ENCODE results near the gene YEATS4. TPM values are rescaled to one million over a fixed set of nuclear protein-coding genes. Genes with fewer than 3 reads are reported as not detected.

The YEATS4 gene
- total and polyA plus RNA-seq, 10 donors, result 11.3 to 36.5 (median 16.3) TPM

DNA sequence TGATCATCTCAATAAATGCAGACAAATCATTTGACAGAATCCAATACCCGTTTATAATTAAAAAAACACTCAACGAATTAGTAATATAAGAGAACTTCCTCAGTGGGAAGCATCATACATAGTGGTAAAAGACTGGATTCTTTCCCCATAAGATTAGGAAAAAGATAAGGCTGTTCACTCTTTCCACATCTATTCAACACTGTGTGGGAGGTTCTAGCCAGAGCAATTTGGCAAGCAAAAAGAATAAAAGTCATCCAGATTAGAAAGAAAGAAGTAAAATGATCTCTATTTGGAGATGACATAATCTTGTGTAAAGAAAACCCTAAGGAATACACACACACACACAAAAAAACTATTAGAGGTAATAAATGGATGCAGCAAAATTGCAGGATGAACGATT lies 38.4 kb downstream of the YEATS4 start:
- H3K9me3 ChIP-seq, result peaks cover 0 to 18% (median 13%) of the 10 kb centered on the region in 8 donors
- TF ChIP-seq POLR2AphosphoS5 (IDR thresholded peaks at IDR 0.05) (no peak), POLR2A (IDR thresholded peaks at IDR 0.05) (no peak)
- TF ChIP-seq, protein P1, sequence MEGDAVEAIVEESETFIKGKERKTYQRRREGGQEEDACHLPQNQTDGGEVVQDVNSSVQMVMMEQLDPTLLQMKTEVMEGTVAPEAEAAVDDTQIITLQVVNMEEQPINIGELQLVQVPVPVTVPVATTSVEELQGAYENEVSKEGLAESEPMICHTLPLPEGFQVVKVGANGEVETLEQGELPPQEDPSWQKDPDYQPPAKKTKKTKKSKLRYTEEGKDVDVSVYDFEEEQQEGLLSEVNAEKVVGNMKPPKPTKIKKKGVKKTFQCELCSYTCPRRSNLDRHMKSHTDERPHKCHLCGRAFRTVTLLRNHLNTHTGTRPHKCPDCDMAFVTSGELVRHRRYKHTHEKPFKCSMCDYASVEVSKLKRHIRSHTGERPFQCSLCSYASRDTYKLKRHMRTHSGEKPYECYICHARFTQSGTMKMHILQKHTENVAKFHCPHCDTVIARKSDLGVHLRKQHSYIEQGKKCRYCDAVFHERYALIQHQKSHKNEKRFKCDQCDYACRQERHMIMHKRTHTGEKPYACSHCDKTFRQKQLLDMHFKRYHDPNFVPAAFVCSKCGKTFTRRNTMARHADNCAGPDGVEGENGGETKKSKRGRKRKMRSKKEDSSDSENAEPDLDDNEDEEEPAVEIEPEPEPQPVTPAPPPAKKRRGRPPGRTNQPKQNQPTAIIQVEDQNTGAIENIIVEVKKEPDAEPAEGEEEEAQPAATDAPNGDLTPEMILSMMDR (IDR thresholded peaks at IDR 0.05 in 8 of 11, conservative IDR thresholded peaks at IDR 0.05 in 3 of 11), result no peak
- no peaks in the 10 kb centered on the region for H3K27me3 ChIP-seq (replicated peaks in 1 of 7)
- H3K36me3 ChIP-seq, result peaks cover 0 to 23% (median 0%) of the 10 kb centered on the region in 6 donors
- no peaks in the 10 kb centered on the region for H3K4me1 ChIP-seq
- intact Hi-C loops (cut with DNase I; ENCODE audit: low total_unique reads), result no loop called here
- H3K27ac ChIP-seq, result no peak overlapping the region
- no peak for DNase-seq
- H3K4me3 ChIP-seq, result no peak overlapping the region
- WGBS, 5 donors, result 91 to 98% (median 94%) methylated on average over 3 of the region's 3 CpGs

DNA sequence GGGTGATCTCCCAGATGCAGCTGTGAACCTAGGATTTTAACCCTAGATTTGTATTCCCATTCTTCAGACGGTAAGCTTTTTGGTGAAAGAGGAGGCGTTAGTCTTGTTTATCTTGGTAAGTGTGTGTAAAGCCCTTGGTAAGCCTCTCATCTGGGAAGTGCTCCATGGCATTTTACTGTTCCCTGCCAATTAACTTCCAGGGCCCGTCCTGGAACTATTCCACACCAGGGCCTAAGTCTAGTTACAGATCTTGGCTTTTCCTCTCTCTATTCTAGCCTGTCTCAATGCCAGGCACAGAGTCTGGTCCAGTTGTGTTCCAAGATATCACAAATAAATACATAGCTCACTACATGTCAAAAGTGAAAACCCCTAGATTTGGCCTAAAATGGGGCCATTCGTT lies 42.4 kb downstream of the YEATS4 start:
- WGBS, 5 donors, result 95 to 98% (median 97%) methylated on average over 4 of the region's 4 CpGs
- H3K4me3 ChIP-seq, result no peak overlapping the region
- no peak for TF ChIP-seq POLR2A (IDR thresholded peaks at IDR 0.05)
- TF ChIP-seq, protein P1 (IDR thresholded peaks at IDR 0.05 in 8 of 11, conservative IDR thresholded peaks at IDR 0.05 in 3 of 11), result no peak
- H3K9me3 ChIP-seq, result peaks cover 0 to 8% (median 6%) of the 10 kb centered on the region in 8 donors
- no peaks in the 10 kb centered on the region for H3K27me3 ChIP-seq (replicated peaks in 1 of 7)
- no peak for DNase-seq
- H3K27ac ChIP-seq, result no peak overlapping the region
- H3K4me1 ChIP-seq, result no peaks in the 10 kb centered on the region
- intact Hi-C loops (cut with DNase I; ENCODE audit: low total_unique reads), result no loop called here
- H3K36me3 ChIP-seq, result peaks cover 0 to 13% (median 0%) of the 10 kb centered on the region in 6 donors

DNA sequence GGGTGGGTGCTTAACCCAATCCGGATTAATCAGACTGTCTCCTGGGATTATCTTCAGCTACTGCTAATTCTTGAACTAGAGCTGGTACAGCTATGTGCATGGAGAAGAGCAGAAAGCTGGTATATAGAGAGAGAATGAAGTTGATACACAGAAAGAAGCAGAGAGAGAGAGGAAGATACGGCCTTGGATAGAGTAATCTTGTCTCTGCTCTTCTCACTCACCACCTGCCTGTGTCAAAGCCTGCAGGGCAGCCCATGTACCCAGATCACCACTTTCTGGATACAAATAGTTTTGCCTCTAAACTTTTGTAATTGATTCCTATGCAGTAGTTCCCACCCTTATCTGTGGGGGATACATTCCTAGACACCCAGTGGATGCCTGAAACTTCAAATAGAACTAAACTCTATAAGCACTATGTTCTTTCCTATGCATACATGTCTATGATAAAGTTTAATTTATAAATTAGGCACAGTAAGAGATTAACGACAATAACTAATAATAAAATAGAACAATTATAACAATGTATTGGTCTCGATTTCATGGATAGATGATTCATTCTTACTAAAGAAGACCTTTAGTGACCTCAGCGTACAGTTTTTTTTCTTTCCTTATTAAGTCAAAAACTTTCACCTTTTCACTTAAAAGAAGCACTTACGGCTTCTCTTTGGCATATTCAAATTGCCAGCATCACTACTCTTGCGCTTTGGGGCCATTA lies 45.5 kb downstream of the YEATS4 start:
- 89 to 95% (median 94%) methylated on average over 7 of the region's 7 CpGs for WGBS, 5 donors
- TF ChIP-seq, protein P1 (IDR thresholded peaks at IDR 0.05 in 8 of 11, conservative IDR thresholded peaks at IDR 0.05 in 3 of 11), result no peak
- TF ChIP-seq POLR2AphosphoS5 (IDR thresholded peaks at IDR 0.05), result no peak
- TF ChIP-seq POLR2A (IDR thresholded peaks at IDR 0.05), result no peak
- Histone ChIP-seq H3K27ac (no peak overlapping the region), H3K4me3 (no peak overlapping the region), H3K9me3 (no peaks in the 10 kb centered on the region), H3K4me1 (no peaks in the 10 kb centered on the region), H3K36me3 (peaks cover 0 to 4% (median 0%) of the 10 kb centered on the region in 6 donors), H3K27me3 (replicated peaks in 1 of 7) (no peaks in the 10 kb centered on the region)
- no peak for DNase-seq
- intact Hi-C loops (cut with DNase I; ENCODE audit: low total_unique reads), result no loop called here

DNA sequence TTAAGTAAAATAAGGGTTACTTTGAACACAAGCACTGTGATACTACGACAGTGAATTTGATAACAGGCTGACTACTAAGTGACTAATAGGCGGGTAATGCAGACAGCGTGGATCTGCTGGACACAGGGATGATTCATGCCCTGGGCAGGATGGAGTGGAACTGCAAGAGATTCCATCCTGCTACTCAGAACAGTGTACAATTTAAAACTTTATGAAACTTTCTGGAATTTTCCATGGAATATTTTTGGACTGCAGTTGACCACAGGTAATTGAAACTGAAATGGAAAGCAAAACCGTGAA lies 46.0 kb downstream of the YEATS4 start:
- intact Hi-C loops (cut with DNase I; ENCODE audit: low total_unique reads), result no loop called here
- Histone ChIP-seq H3K4me3 (no peak overlapping the region), H3K36me3 (peaks cover 0 to 9% (median 0%) of the 10 kb centered on the region in 6 donors), H3K9me3 (no peaks in the 10 kb centered on the region), H3K4me1 (no peaks in the 10 kb centered on the region), H3K27ac (no peak overlapping the region), H3K27me3 (replicated peaks in 1 of 7) (no peaks in the 10 kb centered on the region)
- no peak for DNase-seq
- 79 to 92% (median 90%) methylated on average over 4 of the region's 4 CpGs for WGBS, 5 donors
- TF ChIP-seq, protein P1 (IDR thresholded peaks at IDR 0.05 in 8 of 11, conservative IDR thresholded peaks at IDR 0.05 in 3 of 11), result no peak
- TF ChIP-seq POLR2A (IDR thresholded peaks at IDR 0.05), result no peak
- TF ChIP-seq POLR2AphosphoS5 (IDR thresholded peaks at IDR 0.05), result no peak
